SK-N-SH (cell line): ENCODE results near the gene HAAO. TPM values are rescaled to one million over a fixed set of nuclear protein-coding genes. Genes with fewer than 3 reads are reported as not detected.
"Not testable (repeated sequence)": the region's sequence is repeated elsewhere in the genome, so short reads cannot be mapped to it uniquely, and the experiment has no call there.

Source experiments
- CTCF ChIA-PET: fragments of 300-600, 350-600 bp; formaldehyde crosslinking; extraction: SDS; loops from one replicate; lab custom pipeline; 2021; lab: Yijun Ruan, JAX
- POLR2A ChIA-PET: fragments of 350-600 bp; sonication (Branson Sonifier 250); formaldehyde crosslinking; extraction: SDS; loops from one replicate; lab custom pipeline; 2020; ENCODE audit warnings: antibody characterized with exemption, inconsistent platforms; lab: Yijun Ruan, JAX
- DNase-seq: peaks from one replicate; pipeline ENCODE4 v3.0.0; 2012
- H2AFZ ChIP-seq: fragments of 200-600 bp; sonication (generic); 2 replicates; pipeline ENCODE4 v1.8.1; 2016; ENCODE audit warnings: antibody characterized with exemption, mild to moderate bottlenecking, low read depth
- H3F3A ChIP-seq: fragments of 200-600 bp; sonication (generic); replicated peaks from 2 replicates; pipeline ENCODE3; 2016; ENCODE audit warnings: antibody characterized with exemption, mild to moderate bottlenecking; ENCODE audit not compliant: insufficient read depth
- H3K27ac ChIP-seq, 2 experiments: fragments of 200-500 bp in 1 of 2; fragments of 200-600 bp in 1 of 2; sonication (Bioruptor generic) in 1 of 2; sonication (generic), shearing (Covaris generic) in 1 of 2; 2 replicates each; pipeline versions ENCODE4 v1.5.1 to v1.6.1; 2014 to 2016; ENCODE audit warnings: low read depth in 2 of 2, inconsistent platforms in 1 of 2, low read length in 1 of 2, mild to moderate bottlenecking in 1 of 2, mixed read lengths in 1 of 2
- H3K27me3 ChIP-seq: fragments of 200-600 bp; sonication (generic), shearing (Covaris generic); 2 replicates; pipeline ENCODE4 v1.6.1; 2016; ENCODE audit warnings: mixed run types; ENCODE audit not compliant: insufficient read depth
- H3K36me3 ChIP-seq, 2 experiments: fragments of 200-500 bp in 1 of 2; fragments of 200-600 bp in 1 of 2; sonication (Bioruptor generic) in 1 of 2; sonication (generic) in 1 of 2; replicated peaks in 1 of 2; 2 replicates each; pipeline versions ENCODE3 to v1.5.1; 2014 to 2016; ENCODE audit warnings: low read length in 1 of 2, mild to moderate bottlenecking in 1 of 2; ENCODE audit not compliant: insufficient read depth in 2 of 2, control insufficient read depth in 1 of 2
- H3K4me1 ChIP-seq, 2 experiments: fragments of 200-500 bp in 1 of 2; fragments of 200-600 bp in 1 of 2; sonication (Bioruptor generic) in 1 of 2; sonication (generic), shearing (Covaris generic) in 1 of 2; 2 replicates each; pipeline versions ENCODE4 v1.5.1 to v1.6.1; 2014 to 2016; ENCODE audit warnings: low read depth in 1 of 2, low read length in 1 of 2, mixed run types in 1 of 2; ENCODE audit not compliant: insufficient read depth in 2 of 2, control insufficient read depth in 1 of 2
- H3K4me2 ChIP-seq: fragments of 200-600 bp; sonication (generic), shearing (Covaris generic); 2 replicates; pipeline ENCODE4 v1.6.1; 2017; ENCODE audit warnings: mixed run types
- H3K4me3 ChIP-seq, 2 experiments: fragments of 200-500 bp in 1 of 2; fragments of 200-600 bp in 1 of 2; sonication (Bioruptor generic) in 1 of 2; sonication (generic), shearing (Covaris generic) in 1 of 2; 2 replicates each; pipeline versions ENCODE4 v1.5.1 to v1.8.1; 2014 to 2016; ENCODE audit warnings: low read depth in 2 of 2, inconsistent platforms in 1 of 2, low read length in 1 of 2, mild to moderate bottlenecking in 1 of 2, mixed read lengths in 1 of 2, moderate library complexity in 1 of 2
- H3K79me2 ChIP-seq: fragments of 200-600 bp; sonication (generic); 2 replicates; pipeline ENCODE4 v1.8.1; 2017; ENCODE audit warnings: mild to moderate bottlenecking; ENCODE audit not compliant: insufficient read depth
- H3K9ac ChIP-seq: fragments of 200-600 bp; sonication (generic); 2 replicates; pipeline ENCODE4 v1.6.1; 2017; ENCODE audit warnings: mixed run types
- H3K9me2 ChIP-seq: fragments of 200-600 bp; sonication (generic); 2 replicates; pipeline ENCODE4 v1.6.1; 2017; ENCODE audit warnings: mixed run types
- H3K9me3 ChIP-seq: fragments of 200-600 bp; sonication (generic); 2 replicates; pipeline ENCODE4 v1.6.1; 2017; ENCODE audit warnings: mixed run types, mild to moderate bottlenecking, moderate library complexity
- H4K20me1 ChIP-seq: fragments of 200-600 bp; sonication (generic); 2 replicates; pipeline ENCODE4 v1.6.1; 2017; ENCODE audit warnings: mild to moderate bottlenecking, mixed run types; ENCODE audit not compliant: insufficient read depth
- CHD2 ChIP-seq: fragments of 150-350 bp; IDR thresholded peaks from 2 replicates; pipeline ENCODE4 v1.6.1; 2018; ENCODE audit warnings: low read length; ENCODE audit not compliant: partially characterized antibody
- CTCF ChIP-seq: fragments of 200-600 bp; sonication (generic); IDR thresholded peaks from 2 replicates; pipeline ENCODE4 v1.6.1; 2017; ENCODE audit warnings: antibody characterized with exemption, mild to moderate bottlenecking, moderate library complexity
- EP300 ChIP-seq, 2 experiments: IDR thresholded peaks; 2 replicates each; pipeline versions ENCODE4 v1.4.0 to v1.6.1; 2012; ENCODE audit warnings: borderline replicate concordance in 1 of 2, low read depth in 1 of 2, low read length in 1 of 2
- EZH2phosphoT487 ChIP-seq: fragments of 200-600 bp; sonication (generic); IDR thresholded peaks from 2 replicates; pipeline ENCODE4 v1.6.1; 2017; ENCODE audit warnings: low read depth, mixed run types, mild to moderate bottlenecking, antibody characterized with exemption, moderate library complexity, borderline replicate concordance
- FOXM1 ChIP-seq: IDR thresholded peaks from 2 replicates; pipeline ENCODE4 v1.4.0; 2012; ENCODE audit warnings: low read depth, mild to moderate bottlenecking
- MEF2A ChIP-seq: IDR thresholded peaks from 2 replicates; pipeline ENCODE4 v1.4.0; 2012; ENCODE audit warnings: low read depth, borderline replicate concordance
- NRF1 ChIP-seq: IDR thresholded peaks from 2 replicates; pipeline ENCODE4 v1.6.1; 2012; ENCODE audit warnings: low read depth, mild to moderate bottlenecking, low read length
- RAD21 ChIP-seq: IDR thresholded peaks from 2 replicates; pipeline ENCODE4 v1.6.1; 2012; ENCODE audit warnings: mild to moderate bottlenecking, low read length
- RXRA ChIP-seq: IDR thresholded peaks from 2 replicates; pipeline ENCODE4 v1.4.0; 2012; ENCODE audit warnings: low read depth, mild to moderate bottlenecking, borderline replicate concordance
- SIN3A ChIP-seq: IDR thresholded peaks from 2 replicates; pipeline ENCODE4 v1.6.1; 2012; ENCODE audit warnings: low read depth, mild to moderate bottlenecking, low read length, moderate library complexity, borderline replicate concordance
- SMC3 ChIP-seq: IDR thresholded peaks from 2 replicates; pipeline ENCODE4 v1.6.1; 2012; ENCODE audit warnings: low read depth, low read length, improper control_type of control experiment
- USF2 ChIP-seq: fragments of 150-350 bp; IDR thresholded peaks from 2 replicates; pipeline ENCODE4 v1.6.1; 2017; ENCODE audit warnings: antibody characterized with exemption, low read length, low read depth, borderline replicate concordance
- YY1 ChIP-seq: IDR thresholded peaks from 2 replicates; pipeline ENCODE4 v1.4.0; 2012; ENCODE audit warnings: low read depth, mild to moderate bottlenecking
- WGBS: methylation state at CpG from one replicate; pipeline ENCODE4 v1.1.6; 2017; ENCODE audit warnings: low lambda C conversion rate; 5-methylcytosine and 5-hydroxymethylcytosine counted together
- polyA plus RNA-seq, 3 experiments: library from polyadenylated mRNA; depleted of rRNA; stranded (reverse); fragments of >200 nt; gene quantifications; 2 replicates each; pipeline ENCODE4 v1.2.3, GENCODE V29; 2012
- TF ChIP-seq, protein P1 (sequence below): IDR thresholded peaks from 2 replicates; pipeline ENCODE4 v1.6.1; 2012; ENCODE audit warnings: mild to moderate bottlenecking, low read depth, low read length, moderate library complexity
- TF ChIP-seq, protein P2 (sequence below): IDR thresholded peaks from 2 replicates; pipeline ENCODE4 v1.4.0; 2012; ENCODE audit warnings: low read depth
- TF ChIP-seq, protein P3 (sequence below): IDR thresholded peaks from 2 replicates; pipeline ENCODE4 v1.4.0; 2012; ENCODE audit warnings: low read depth, borderline replicate concordance
- TF ChIP-seq, protein P4 (sequence below): fragments of 150-350 bp; IDR thresholded peaks from 2 replicates; pipeline ENCODE4 v1.6.1; 2016; ENCODE audit warnings: mild to moderate bottlenecking, low read depth, low read length

Gene HAAO
- polyA plus RNA-seq, 1 of the 3 experiments (the other 2 are of a cell fraction), result not detected

DNA sequence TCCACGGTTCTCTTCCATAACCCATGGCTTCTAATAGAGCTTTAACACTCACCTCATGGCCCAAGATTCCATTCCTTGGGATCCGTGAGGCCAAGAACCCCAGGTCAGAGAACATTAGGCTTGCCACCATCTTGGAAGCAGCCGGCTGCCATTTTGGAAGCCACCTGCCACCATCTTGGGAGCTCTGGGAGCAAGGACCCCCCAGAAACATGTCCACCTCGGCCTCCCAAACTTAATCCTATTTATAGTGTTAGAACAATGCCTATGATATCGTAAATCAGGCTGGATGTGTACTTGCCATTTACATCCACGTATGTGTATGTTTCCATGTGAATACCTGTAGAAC lies 39.9 kb upstream of the HAAO start:
- peaks cover 5% of the 10 kb centered on the region for H3F3A ChIP-seq
- no peak for DNase-seq
- H3K4me2 ChIP-seq, result no peak overlapping the region
- ChIA-PET CTCF (interaction anchor here (1.0 to 6.3 kb wide), 8 partner anchors 13 to 764 kb away, joined by 3 to 53 read pairs (median 4); no protein-coding TSS in a partner anchor), POLR2A (no interaction called here)
- H3K27me3 ChIP-seq, result no peaks in the 10 kb centered on the region
- H3K9me2 ChIP-seq, result no peaks in the 10 kb centered on the region
- H3K4me3 ChIP-seq, result no peak overlapping the region
- H2AFZ ChIP-seq, result no peak overlapping the region
- no peaks in the 10 kb centered on the region for H3K36me3 ChIP-seq
- no peaks in the 10 kb centered on the region for H3K9me3 ChIP-seq
- 81% methylated on average over 5 of the region's 6 CpGs for WGBS
- H3K79me2 ChIP-seq, result no peaks in the 10 kb centered on the region
- no peaks in the 10 kb centered on the region for H4K20me1 ChIP-seq
- no peak for TF ChIP-seq SMC3
- TF ChIP-seq, protein P1, sequence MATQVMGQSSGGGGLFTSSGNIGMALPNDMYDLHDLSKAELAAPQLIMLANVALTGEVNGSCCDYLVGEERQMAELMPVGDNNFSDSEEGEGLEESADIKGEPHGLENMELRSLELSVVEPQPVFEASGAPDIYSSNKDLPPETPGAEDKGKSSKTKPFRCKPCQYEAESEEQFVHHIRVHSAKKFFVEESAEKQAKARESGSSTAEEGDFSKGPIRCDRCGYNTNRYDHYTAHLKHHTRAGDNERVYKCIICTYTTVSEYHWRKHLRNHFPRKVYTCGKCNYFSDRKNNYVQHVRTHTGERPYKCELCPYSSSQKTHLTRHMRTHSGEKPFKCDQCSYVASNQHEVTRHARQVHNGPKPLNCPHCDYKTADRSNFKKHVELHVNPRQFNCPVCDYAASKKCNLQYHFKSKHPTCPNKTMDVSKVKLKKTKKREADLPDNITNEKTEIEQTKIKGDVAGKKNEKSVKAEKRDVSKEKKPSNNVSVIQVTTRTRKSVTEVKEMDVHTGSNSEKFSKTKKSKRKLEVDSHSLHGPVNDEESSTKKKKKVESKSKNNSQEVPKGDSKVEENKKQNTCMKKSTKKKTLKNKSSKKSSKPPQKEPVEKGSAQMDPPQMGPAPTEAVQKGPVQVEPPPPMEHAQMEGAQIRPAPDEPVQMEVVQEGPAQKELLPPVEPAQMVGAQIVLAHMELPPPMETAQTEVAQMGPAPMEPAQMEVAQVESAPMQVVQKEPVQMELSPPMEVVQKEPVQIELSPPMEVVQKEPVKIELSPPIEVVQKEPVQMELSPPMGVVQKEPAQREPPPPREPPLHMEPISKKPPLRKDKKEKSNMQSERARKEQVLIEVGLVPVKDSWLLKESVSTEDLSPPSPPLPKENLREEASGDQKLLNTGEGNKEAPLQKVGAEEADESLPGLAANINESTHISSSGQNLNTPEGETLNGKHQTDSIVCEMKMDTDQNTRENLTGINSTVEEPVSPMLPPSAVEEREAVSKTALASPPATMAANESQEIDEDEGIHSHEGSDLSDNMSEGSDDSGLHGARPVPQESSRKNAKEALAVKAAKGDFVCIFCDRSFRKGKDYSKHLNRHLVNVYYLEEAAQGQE, result no peak
- no peak for TF ChIP-seq NRF1
- no peak for TF ChIP-seq YY1
- TF ChIP-seq CTCF, result no peak
- no peak for TF ChIP-seq RAD21
- no peak for TF ChIP-seq USF2
- no peak for TF ChIP-seq EZH2phosphoT487
- TF ChIP-seq, protein P2, sequence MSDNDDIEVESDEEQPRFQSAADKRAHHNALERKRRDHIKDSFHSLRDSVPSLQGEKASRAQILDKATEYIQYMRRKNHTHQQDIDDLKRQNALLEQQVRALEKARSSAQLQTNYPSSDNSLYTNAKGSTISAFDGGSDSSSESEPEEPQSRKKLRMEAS, result no peak
- no peak for TF ChIP-seq MEF2A
- TF ChIP-seq, protein P3, sequence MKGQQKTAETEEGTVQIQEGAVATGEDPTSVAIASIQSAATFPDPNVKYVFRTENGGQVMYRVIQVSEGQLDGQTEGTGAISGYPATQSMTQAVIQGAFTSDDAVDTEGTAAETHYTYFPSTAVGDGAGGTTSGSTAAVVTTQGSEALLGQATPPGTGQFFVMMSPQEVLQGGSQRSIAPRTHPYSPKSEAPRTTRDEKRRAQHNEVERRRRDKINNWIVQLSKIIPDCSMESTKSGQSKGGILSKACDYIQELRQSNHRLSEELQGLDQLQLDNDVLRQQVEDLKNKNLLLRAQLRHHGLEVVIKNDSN, result no peak
- TF ChIP-seq, protein P4, sequence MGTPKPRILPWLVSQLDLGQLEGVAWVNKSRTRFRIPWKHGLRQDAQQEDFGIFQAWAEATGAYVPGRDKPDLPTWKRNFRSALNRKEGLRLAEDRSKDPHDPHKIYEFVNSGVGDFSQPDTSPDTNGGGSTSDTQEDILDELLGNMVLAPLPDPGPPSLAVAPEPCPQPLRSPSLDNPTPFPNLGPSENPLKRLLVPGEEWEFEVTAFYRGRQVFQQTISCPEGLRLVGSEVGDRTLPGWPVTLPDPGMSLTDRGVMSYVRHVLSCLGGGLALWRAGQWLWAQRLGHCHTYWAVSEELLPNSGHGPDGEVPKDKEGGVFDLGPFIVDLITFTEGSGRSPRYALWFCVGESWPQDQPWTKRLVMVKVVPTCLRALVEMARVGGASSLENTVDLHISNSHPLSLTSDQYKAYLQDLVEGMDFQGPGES, result no peak
- TF ChIP-seq EP300 (IDR thresholded peaks at IDR 0.05; ENCODE audit: borderline replicate concordance in 1 of 2, low read depth in 1 of 2, low read length in 1 of 2), result no peak
- TF ChIP-seq FOXM1, result no peak
- TF ChIP-seq CHD2, result no peak
- no peak for TF ChIP-seq SIN3A
- no peak for TF ChIP-seq RXRA
- no peak overlapping the region for H3K9ac ChIP-seq
- peaks cover 0 to 12% of the 10 kb centered on the region in 2 experiments; a peak in 1 of 4 replicates for H3K4me1 ChIP-seq
- H3K27ac ChIP-seq, result no peak overlapping the region

GRCh38 chr2:42831575-42832288 lies 39.3 kb upstream of the HAAO start:
- H3K4me2 ChIP-seq, H3K79me2 ChIP-seq, H3K27ac ChIP-seq, H4K20me1 ChIP-seq, H3K4me3 ChIP-seq, H2AFZ ChIP-seq, H3F3A ChIP-seq, H3K27me3 ChIP-seq, H3K9ac ChIP-seq, H3K9me2 ChIP-seq, H3K36me3 ChIP-seq, H3K9me3 ChIP-seq, DNase-seq: not testable (repeated sequence)
- H3K4me1 ChIP-seq, result peaks cover 0 to 12% of the 10 kb centered on the region in 2 experiments; a peak in 1 of 4 replicates
- WGBS, result 95% methylated on average over 26 of the region's 26 CpGs
- POLR2A ChIA-PET, result interaction anchor here (0.6 to 1.0 kb wide), 2 partner anchors 7 to 46 kb away, joined by 3 to 5 read pairs; no protein-coding TSS in a partner anchor
- CTCF ChIA-PET, result interaction anchor here (0.6 to 8.6 kb wide), 15 partner anchors 14 to 780 kb away, joined by 3 to 103 read pairs (median 5); no protein-coding TSS in a partner anchor
